ENCODE results near the gene CELF2.

CELF2 gene

GRCh38 chr10:11311027-11311426, 293.4 kb downstream of the CELF2 start:
- no peaks in the 10 kb centered on the region for H3K27me3 Mint-ChIP-seq
- peaks cover 36 to 78% of the 10 kb centered on the region in 2 donors for H3K4me1 Mint-ChIP-seq (ENCODE audit: low read depth in 2 of 2)
- H3K9me3 Mint-ChIP-seq = no peaks in the 10 kb centered on the region
- H3K27ac Mint-ChIP-seq = peak overlapping the region; percentile 92 to 94
- no peak for ATAC-seq (replicated peaks)
- peak overlapping the region in 1 of 2 donors; percentile 12 for H3K4me3 Mint-ChIP-seq
- H3K36me3 Mint-ChIP-seq (ENCODE audit: insufficient read depth) = peaks cover 99% of the 10 kb centered on the region
- DNase-seq = no peak

DNA sequence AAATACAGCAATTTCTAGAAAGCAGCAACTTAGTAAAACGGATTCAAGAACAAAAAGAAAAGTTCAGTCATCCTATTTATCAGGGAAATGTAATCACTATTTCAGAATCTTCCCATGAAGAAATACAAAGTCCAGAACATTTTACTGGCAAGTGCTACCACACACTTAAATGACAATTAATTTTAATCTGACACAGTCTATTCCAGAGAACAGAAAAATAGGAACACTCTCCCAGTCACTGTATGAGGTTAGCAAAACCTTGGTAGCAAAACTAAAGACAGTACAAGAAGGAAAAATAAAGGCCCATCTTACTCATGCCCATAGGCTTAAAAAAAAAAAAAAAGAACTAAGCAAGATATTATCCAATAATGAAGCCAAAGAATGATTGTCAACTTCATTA, 295.8 kb downstream of the CELF2 start:
- Mint-ChIP-seq H3K4me1 (ENCODE audit: low read depth in 2 of 2) (peaks cover 33 to 72% of the 10 kb centered on the region in 2 donors), H3K4me3 (no peak overlapping the region), H3K9me3 (no peaks in the 10 kb centered on the region), H3K27me3 (no peaks in the 10 kb centered on the region), H3K27ac (peak overlapping the region; percentile 92 to 94), H3K36me3 (ENCODE audit: insufficient read depth) (peaks cover 99% of the 10 kb centered on the region)
- no peak for DNase-seq
- ATAC-seq (replicated peaks) = no peak

DNA sequence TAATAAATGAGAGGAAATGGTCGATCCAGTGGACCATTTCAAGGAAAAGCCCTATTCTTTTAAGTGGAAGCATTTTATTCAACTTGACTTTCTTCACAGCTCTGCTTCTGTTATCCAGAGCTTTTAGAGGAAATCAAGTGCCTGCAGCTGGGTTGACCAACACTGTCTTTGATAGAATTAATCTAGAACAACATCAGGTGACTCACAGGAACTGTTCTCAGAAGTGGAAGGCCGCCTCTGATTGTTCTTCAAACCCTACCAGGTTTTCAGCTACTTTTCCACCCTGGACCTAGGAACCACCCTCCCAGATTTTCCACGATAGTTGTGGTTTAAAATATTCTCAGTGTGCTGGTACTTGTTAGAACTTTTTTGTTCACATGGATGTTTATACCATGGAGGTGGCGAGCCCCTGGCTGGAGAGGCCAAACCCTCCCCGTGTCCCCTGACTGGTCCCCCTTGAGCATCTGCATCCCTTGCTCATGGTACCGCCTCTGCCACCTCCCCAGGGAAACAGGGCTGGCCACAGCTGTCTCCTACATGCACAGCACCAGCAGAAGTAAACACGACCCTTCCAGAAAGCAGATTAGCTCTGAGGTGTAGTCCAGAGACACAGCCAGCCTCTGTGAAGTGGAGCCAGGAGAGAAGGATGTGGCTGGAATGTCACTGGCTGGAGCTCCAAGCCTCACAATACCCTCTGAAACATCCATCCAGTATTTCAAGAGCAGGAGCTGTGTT, 300.4 kb downstream of the CELF2 start:
- Mint-ChIP-seq H3K27me3 (no peaks in the 10 kb centered on the region), H3K27ac (peak overlapping the region; percentile 93 to 94), H3K9me3 (no peaks in the 10 kb centered on the region), H3K4me3 (peak overlapping the region; percentile 35 to 59), H3K36me3 (ENCODE audit: insufficient read depth) (peaks cover 100% of the 10 kb centered on the region), H3K4me1 (ENCODE audit: low read depth in 2 of 2) (peaks cover 40 to 70% of the 10 kb centered on the region in 2 donors)
- DNase-seq = no peak
- no peak for ATAC-seq (replicated peaks)

GRCh38 chr10:11318826-11319598, 301.3 kb downstream of the CELF2 start:
- peaks cover 38 to 65% of the 10 kb centered on the region in 2 donors for H3K4me1 Mint-ChIP-seq (ENCODE audit: low read depth in 2 of 2)
- peak overlapping the region; percentile 93 to 94 for H3K27ac Mint-ChIP-seq
- ATAC-seq (replicated peaks) = no peak
- H3K27me3 Mint-ChIP-seq = no peaks in the 10 kb centered on the region
- H3K4me3 Mint-ChIP-seq = peak overlapping the region; percentile 59 to 64
- no peaks in the 10 kb centered on the region for H3K9me3 Mint-ChIP-seq
- H3K36me3 Mint-ChIP-seq (ENCODE audit: insufficient read depth) = peaks cover 100% of the 10 kb centered on the region
- DNase-seq = no peak

DNA sequence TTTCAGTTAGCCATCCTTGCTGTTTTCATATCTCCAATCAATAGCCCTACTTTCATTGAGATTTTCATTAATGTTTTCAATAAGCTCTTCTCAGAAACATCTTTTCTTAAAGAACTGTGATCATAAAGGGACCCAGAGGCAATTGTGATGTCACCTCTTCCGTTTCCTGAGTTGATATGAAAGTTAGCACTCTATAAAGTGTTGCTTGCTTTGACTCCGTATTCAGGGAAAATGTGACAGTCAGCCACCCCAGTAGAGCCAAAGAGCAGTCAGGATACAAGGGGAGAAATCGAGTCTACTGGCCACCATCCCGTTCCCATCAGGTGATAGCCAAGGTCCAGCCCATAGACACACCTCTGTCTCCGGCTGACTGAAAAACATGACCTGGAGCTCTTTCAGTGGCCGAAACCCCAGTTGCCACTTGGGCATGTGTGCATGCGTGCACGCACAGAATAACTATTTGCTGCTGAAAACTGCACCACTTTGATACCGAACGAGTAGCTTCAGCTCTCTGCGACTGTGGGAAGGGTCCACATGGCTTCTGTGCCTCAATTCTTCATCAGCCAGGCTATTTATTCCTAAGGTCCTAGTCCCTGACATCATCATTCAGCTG, 302.4 kb downstream of the CELF2 start:
- peak overlapping the region; percentile 54 to 64 for H3K4me3 Mint-ChIP-seq
- DNase-seq (no peak), ATAC-seq (replicated peaks) (peak; percentile 69)
- H3K4me1 Mint-ChIP-seq (ENCODE audit: low read depth in 2 of 2) = peaks cover 36 to 58% of the 10 kb centered on the region in 2 donors
- H3K9me3 Mint-ChIP-seq = no peaks in the 10 kb centered on the region
- H3K36me3 Mint-ChIP-seq (ENCODE audit: insufficient read depth) = peaks cover 100% of the 10 kb centered on the region
- H3K27me3 Mint-ChIP-seq = no peaks in the 10 kb centered on the region
- H3K27ac Mint-ChIP-seq = peak overlapping the region; percentile 85 to 94

GRCh38 chr10:11320809-11321520, 303.3 kb downstream of the CELF2 start:
- peak overlapping the region; percentile 82 to 94 for H3K27ac Mint-ChIP-seq
- ATAC-seq (replicated peaks) (no peak), DNase-seq (no peak)
- peaks cover 34 to 57% of the 10 kb centered on the region in 2 donors for H3K4me1 Mint-ChIP-seq (ENCODE audit: low read depth in 2 of 2)
- no peaks in the 10 kb centered on the region for H3K27me3 Mint-ChIP-seq
- no peaks in the 10 kb centered on the region for H3K9me3 Mint-ChIP-seq
- H3K4me3 Mint-ChIP-seq = peak overlapping the region; percentile 4 to 24
- peaks cover 100% of the 10 kb centered on the region for H3K36me3 Mint-ChIP-seq (ENCODE audit: insufficient read depth)

DNA sequence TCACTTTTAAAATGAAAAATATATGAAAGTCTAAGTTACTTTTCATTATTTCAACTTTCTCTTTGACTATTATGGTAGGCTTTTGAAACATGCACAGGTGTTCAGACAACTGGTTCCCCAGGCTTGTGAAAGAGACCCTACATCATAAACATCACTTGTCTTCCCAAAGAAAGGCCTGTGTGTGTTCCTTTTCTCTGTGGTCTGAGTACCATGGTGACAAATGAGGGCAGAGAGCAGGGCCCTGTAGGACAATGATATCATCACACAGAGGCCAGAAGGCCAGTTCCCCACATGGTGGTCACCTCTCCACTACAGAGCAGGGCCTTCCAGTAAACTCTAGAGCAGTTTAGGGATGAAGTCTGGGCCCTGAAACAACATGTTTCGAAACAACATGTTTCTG, 305.0 kb downstream of the CELF2 start:
- Mint-ChIP-seq H3K9me3 (no peaks in the 10 kb centered on the region), H3K4me3 (no peak overlapping the region)

DNA sequence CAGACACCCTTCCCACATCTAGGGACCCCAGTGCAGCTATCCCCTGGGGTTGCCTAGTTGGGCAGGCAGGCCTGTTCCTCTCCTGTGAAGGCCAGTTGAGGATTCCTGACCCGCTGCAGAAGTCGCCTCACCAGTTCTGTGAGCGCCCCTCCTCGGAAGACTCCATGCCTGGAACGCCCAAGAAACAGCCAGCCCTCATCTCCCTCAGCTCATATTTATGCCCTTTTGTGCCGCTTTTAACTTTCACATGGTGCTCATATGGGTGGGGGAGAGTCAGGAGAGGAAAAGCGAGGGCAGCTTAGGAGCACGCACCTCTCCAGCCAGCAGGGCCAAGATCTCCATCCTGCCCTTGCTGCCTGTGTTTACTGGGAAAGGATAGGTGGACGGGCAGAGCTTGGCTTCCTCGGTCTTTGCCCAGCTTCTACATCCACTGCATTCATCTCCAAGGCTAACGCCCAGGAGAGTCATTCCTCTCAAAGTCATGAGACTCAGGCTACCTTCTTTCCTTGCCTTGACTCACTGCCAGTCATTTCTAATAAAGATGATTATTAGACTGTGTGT, 307.2 kb downstream of the CELF2 start:
- ATAC-seq (replicated peaks) = no peak
- peaks cover 14 to 35% of the 10 kb centered on the region in 2 donors for H3K4me1 Mint-ChIP-seq (ENCODE audit: low read depth in 2 of 2)

More for the DNA sequence above, 305.0 kb downstream of the CELF2 start:
- ATAC-seq (replicated peaks) (no peak), DNase-seq (no peak)
- Mint-ChIP-seq H3K27me3 (no peaks in the 10 kb centered on the region), H3K4me1 (ENCODE audit: low read depth in 2 of 2) (peaks cover 32 to 52% of the 10 kb centered on the region in 2 donors), H3K36me3 (ENCODE audit: insufficient read depth) (peaks cover 98% of the 10 kb centered on the region), H3K27ac (peak overlapping the region; percentile 82 to 94)

GRCh38 chr10:11325817-11326216, 308.1 kb downstream of the CELF2 start:
- H3K4me3 Mint-ChIP-seq = peak overlapping the region in 1 of 2 donors; percentile 14
- H3K27ac Mint-ChIP-seq = peak overlapping the region in 1 of 2 donors; percentile 89
- H3K27me3 Mint-ChIP-seq = no peaks in the 10 kb centered on the region
- H3K36me3 Mint-ChIP-seq (ENCODE audit: insufficient read depth) = peaks cover 98% of the 10 kb centered on the region
- no peak for ATAC-seq (replicated peaks)
- H3K4me1 Mint-ChIP-seq (ENCODE audit: low read depth in 2 of 2) = peaks cover 17 to 32% of the 10 kb centered on the region in 2 donors
- no peaks in the 10 kb centered on the region for H3K9me3 Mint-ChIP-seq
- no peak for DNase-seq

More for the DNA sequence above, 307.2 kb downstream of the CELF2 start:
- Mint-ChIP-seq H3K9me3 (no peaks in the 10 kb centered on the region), H3K36me3 (ENCODE audit: insufficient read depth) (peaks cover 98% of the 10 kb centered on the region), H3K27ac (peak overlapping the region; percentile 89 to 94), H3K27me3 (no peaks in the 10 kb centered on the region), H3K4me3 (peak overlapping the region in 1 of 2 donors; percentile 12)
- no peak for DNase-seq

GRCh38 chr10:11326241-11326640, 308.6 kb downstream of the CELF2 start:
- ATAC-seq (replicated peaks) (no peak), DNase-seq (no peak)
- no peaks in the 10 kb centered on the region for H3K27me3 Mint-ChIP-seq
- no peaks in the 10 kb centered on the region for H3K9me3 Mint-ChIP-seq
- no peak overlapping the region for H3K4me3 Mint-ChIP-seq
- H3K36me3 Mint-ChIP-seq (ENCODE audit: insufficient read depth) = peaks cover 98% of the 10 kb centered on the region
- H3K4me1 Mint-ChIP-seq (ENCODE audit: low read depth in 2 of 2) = peaks cover 13 to 28% of the 10 kb centered on the region in 2 donors
- peak overlapping the region in 1 of 2 donors; percentile 89 for H3K27ac Mint-ChIP-seq

DNA sequence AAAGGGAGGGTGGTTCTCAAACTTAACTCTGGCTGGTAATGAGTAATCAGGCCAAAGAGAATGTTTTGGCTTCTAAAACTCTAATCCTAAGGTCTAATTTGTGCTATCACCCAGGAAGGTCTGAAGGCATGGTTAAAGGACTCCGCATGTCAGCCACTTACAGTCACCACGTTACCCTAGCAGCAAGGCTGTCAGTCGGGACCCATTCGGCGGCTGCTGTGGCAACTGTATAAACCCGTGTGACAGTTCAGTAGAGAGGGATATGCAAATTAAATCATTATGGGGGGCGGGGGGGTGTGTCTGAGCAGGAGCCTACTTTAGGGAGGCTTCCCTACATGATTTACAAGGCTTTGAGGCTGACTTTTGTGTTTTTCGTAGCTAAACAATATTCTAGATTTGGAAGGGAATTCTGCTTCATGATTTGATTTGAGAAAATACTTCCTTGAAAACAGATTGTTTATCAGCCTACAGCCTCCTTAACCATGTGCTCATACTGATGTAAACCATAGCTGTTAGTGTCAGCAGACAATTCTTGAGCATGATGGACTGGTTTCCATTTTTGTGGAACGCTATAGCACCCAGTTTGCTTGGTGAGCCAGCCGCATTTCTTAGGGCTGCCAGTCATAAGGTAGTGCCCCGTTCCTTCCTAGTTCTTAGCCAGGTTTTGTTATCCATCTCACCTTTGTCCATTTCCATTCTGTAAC, 309.4 kb downstream of the CELF2 start:
- ATAC-seq (replicated peaks) (no peak), DNase-seq (no peak)
- H3K27ac Mint-ChIP-seq = peak overlapping the region; percentile 35 to 89
- H3K36me3 Mint-ChIP-seq (ENCODE audit: insufficient read depth) = peaks cover 98% of the 10 kb centered on the region
- H3K9me3 Mint-ChIP-seq = no peaks in the 10 kb centered on the region
- H3K4me1 Mint-ChIP-seq (ENCODE audit: low read depth in 2 of 2) = peaks cover 8 to 20% of the 10 kb centered on the region in 2 donors
- no peaks in the 10 kb centered on the region for H3K27me3 Mint-ChIP-seq
- H3K4me3 Mint-ChIP-seq = no peak overlapping the region

- peak overlapping the region in 1 of 2 donors; percentile 27 for H3K4me3 Mint-ChIP-seq
- H3K36me3 Mint-ChIP-seq (ENCODE audit: insufficient read depth) = peaks cover 98% of the 10 kb centered on the region
- H3K9me3 Mint-ChIP-seq = no peaks in the 10 kb centered on the region
- DNase-seq (no peak), ATAC-seq (replicated peaks) (no peak)
- H3K27ac Mint-ChIP-seq = peak overlapping the region; percentile 89 to 90
- H3K27me3 Mint-ChIP-seq = no peaks in the 10 kb centered on the region
- peaks cover 12 to 23% of the 10 kb centered on the region in 2 donors for H3K4me1 Mint-ChIP-seq (ENCODE audit: low read depth in 2 of 2)
Observed at GRCh38 chr10:11328264-11329061, 310.8 kb downstream of the CELF2 start.
